ENCODE data around the gene LHFPL3.
"Not testable (repeated sequence)": the region's sequence is repeated elsewhere in the genome, so short reads cannot be mapped to it uniquely, and the experiment has no call there.

The LHFPL3 gene

GRCh38 chr7:104482362-104483037 is 154.1 kb downstream of the LHFPL3 start:
- no peak for DNase-seq (ENCODE audit: low read depth in 2 of 2)

GRCh38 chr7:104486931-104487330 is 158.5 kb downstream of the LHFPL3 start:
- no peak for DNase-seq (ENCODE audit: low read depth in 2 of 2)

GRCh38 chr7:104487642-104488041 is 159.2 kb downstream of the LHFPL3 start:
- no peak for DNase-seq (ENCODE audit: low read depth in 2 of 2)

GRCh38 chr7:104497379-104497967 is 169.1 kb downstream of the LHFPL3 start:
- no peak for DNase-seq (ENCODE audit: low read depth in 2 of 2)

GRCh38 chr7:104499975-104500374 is 171.6 kb downstream of the LHFPL3 start:
- DNase-seq (ENCODE audit: low read depth in 2 of 2): no peak

- no peak for DNase-seq (ENCODE audit: low read depth in 2 of 2)
Observed at GRCh38 chr7:104509874-104510273, 181.5 kb downstream of the LHFPL3 start.

- DNase-seq (ENCODE audit: low read depth in 2 of 2): no peak
Observed at GRCh38 chr7:104524853-104525252, 196.4 kb downstream of the LHFPL3 start.

- no peak for DNase-seq (ENCODE audit: low read depth in 2 of 2)
Observed at GRCh38 chr7:104528142-104528541, 199.7 kb downstream of the LHFPL3 start.

GRCh38 chr7:104529567-104529966 is 201.2 kb downstream of the LHFPL3 start:
- DNase-seq (ENCODE audit: low read depth in 2 of 2): no peak

GRCh38 chr7:104530251-104530650 is 201.8 kb downstream of the LHFPL3 start:
- DNase-seq (ENCODE audit: low read depth in 2 of 2): no peak

- DNase-seq (ENCODE audit: low read depth in 2 of 2): no peak
Observed at GRCh38 chr7:104534149-104534548, 205.7 kb downstream of the LHFPL3 start.

- DNase-seq (ENCODE audit: low read depth in 2 of 2): no peak
Observed at GRCh38 chr7:104535841-104536240, 207.4 kb downstream of the LHFPL3 start.

- DNase-seq (ENCODE audit: low read depth in 2 of 2): no peak
Observed at GRCh38 chr7:104536956-104537355, 208.6 kb downstream of the LHFPL3 start.

- DNase-seq (ENCODE audit: low read depth in 2 of 2): no peak
Observed at GRCh38 chr7:104538152-104538551, 209.7 kb downstream of the LHFPL3 start.

- DNase-seq (ENCODE audit: low read depth in 2 of 2): no peak
Observed at GRCh38 chr7:104541897-104542296, 213.5 kb downstream of the LHFPL3 start.

- DNase-seq (ENCODE audit: low read depth in 2 of 2): no peak
Observed at GRCh38 chr7:104548861-104549260, 220.5 kb downstream of the LHFPL3 start.

GRCh38 chr7:104550362-104550761 is 222.0 kb downstream of the LHFPL3 start:
- no peak for DNase-seq (ENCODE audit: low read depth in 2 of 2)

GRCh38 chr7:104551226-104551625 is 222.8 kb downstream of the LHFPL3 start:
- DNase-seq (ENCODE audit: low read depth in 2 of 2): no peak

- no peak for DNase-seq (ENCODE audit: low read depth in 2 of 2)
Observed at GRCh38 chr7:104552102-104552501, 223.7 kb downstream of the LHFPL3 start.

GRCh38 chr7:104553074-104553473 is 224.7 kb downstream of the LHFPL3 start:
- DNase-seq (ENCODE audit: low read depth in 2 of 2): no peak

GRCh38 chr7:104563350-104563901 is 235.0 kb downstream of the LHFPL3 start:
- not testable (repeated sequence) for DNase-seq (ENCODE audit: low read depth in 2 of 2)

- DNase-seq (ENCODE audit: low read depth in 2 of 2): no peak
Observed at GRCh38 chr7:104569751-104570150, 241.3 kb downstream of the LHFPL3 start.

- DNase-seq (ENCODE audit: low read depth in 2 of 2): no peak
Observed at GRCh38 chr7:104572554-104572953, 244.2 kb downstream of the LHFPL3 start.

Data from stimulated activated CD8-positive, alpha-beta memory T cell treated with anti-CD3 and anti-CD28 coated beads, Interleukin-15, amount 100 ng/mL, for 4 hours (primary cell).